H9 (cell line): ENCODE measurements around the gene TADA1. TPM values are rescaled to one million over a fixed set of nuclear protein-coding genes. Genes with fewer than 3 reads are reported as not detected.

Experiments
- DNase-seq: peaks from one replicate; pipeline ENCODE4 v3.0.0-alpha.2; 2017
- H2AFZ ChIP-seq: one replicate; pipeline ENCODE4 v1.6.1; 2013; ENCODE audit warnings: mild to moderate bottlenecking, low read length, control low read depth, moderate library complexity
- H2AK5ac ChIP-seq: 2 replicates; pipeline ENCODE4 v1.6.1; 2013; ENCODE audit warnings: low read length, control low read depth, mixed read lengths; ENCODE audit not compliant: insufficient read length
- H2BK120ac ChIP-seq: one replicate; pipeline ENCODE4 v1.6.1; 2013; ENCODE audit warnings: low read depth, mild to moderate bottlenecking, low read length, control low read depth, inconsistent platforms; ENCODE audit not compliant: poor library complexity, severe bottlenecking
- H2BK12ac ChIP-seq: 2 replicates; pipeline ENCODE4 v1.6.1; 2013; ENCODE audit warnings: low read length, control low read depth, mixed read lengths, low read depth; ENCODE audit not compliant: insufficient read length
- H2BK15ac ChIP-seq: 2 replicates; pipeline ENCODE4 v1.6.1; 2013; ENCODE audit warnings: low read depth, low read length, control low read depth
- H2BK20ac ChIP-seq: one replicate; pipeline ENCODE4 v1.6.1; 2013; ENCODE audit warnings: low read depth, mild to moderate bottlenecking, low read length, control low read depth, inconsistent platforms; ENCODE audit not compliant: poor library complexity, severe bottlenecking
- H2BK5ac ChIP-seq: 2 replicates; pipeline ENCODE4 v1.6.1; 2013; ENCODE audit warnings: low read length, control low read depth, mixed read lengths; ENCODE audit not compliant: insufficient read length
- H3K14ac ChIP-seq: 2 replicates; pipeline ENCODE4 v1.6.1; 2013; ENCODE audit warnings: low read length, control low read depth; ENCODE audit not compliant: insufficient read depth
- H3K18ac ChIP-seq: 2 replicates; pipeline ENCODE4 v1.6.1; 2013; ENCODE audit warnings: low read depth, mild to moderate bottlenecking, mixed read lengths, low read length, control low read depth; ENCODE audit not compliant: insufficient read length
- H3K23ac ChIP-seq: 2 replicates; pipeline ENCODE4 v1.6.1; 2013; ENCODE audit warnings: low read length, control low read depth, mixed read lengths, low read depth; ENCODE audit not compliant: insufficient read length
- H3K23me2 ChIP-seq: 2 replicates; pipeline ENCODE4 v1.6.1; 2013; ENCODE audit warnings: low read depth, mild to moderate bottlenecking, mixed read lengths, low read length, control low read depth; ENCODE audit not compliant: insufficient read length, poor library complexity, severe bottlenecking
- H3K27ac ChIP-seq: 2 replicates; pipeline ENCODE4 v1.5.1; 2013; ENCODE audit warnings: low read length, control low read depth, mixed read lengths, low read depth; ENCODE audit not compliant: insufficient read length
- H3K27me3 ChIP-seq: 2 replicates; pipeline ENCODE4 v1.6.1; 2013; ENCODE audit warnings: low read length, control low read depth, inconsistent platforms; ENCODE audit not compliant: insufficient read depth
- H3K4ac ChIP-seq: 2 replicates; pipeline ENCODE4 v1.6.1; 2013; ENCODE audit warnings: low read depth, mild to moderate bottlenecking, control low read depth, inconsistent platforms, low read length, moderate library complexity
- H3K4me1 ChIP-seq: 2 replicates; pipeline ENCODE4 v1.6.1; 2013; ENCODE audit warnings: low read length, control low read depth, inconsistent platforms; ENCODE audit not compliant: insufficient read depth
- H3K4me2 ChIP-seq: 2 replicates; pipeline ENCODE4 v1.6.1; 2013; ENCODE audit warnings: low read length, control low read depth, mixed read lengths; ENCODE audit not compliant: insufficient read length, insufficient read depth
- H3K56ac ChIP-seq: 2 replicates; pipeline ENCODE4 v1.6.1; 2013; ENCODE audit warnings: low read depth, mild to moderate bottlenecking, mixed read lengths, low read length, control low read depth; ENCODE audit not compliant: insufficient read length
- H3K79me1 ChIP-seq: 2 replicates; pipeline ENCODE4 v1.6.1; 2013; ENCODE audit warnings: low read depth, mild to moderate bottlenecking, moderate library complexity, low read length, control low read depth, inconsistent platforms; ENCODE audit not compliant: insufficient read depth, poor library complexity, severe bottlenecking
- H3K79me2 ChIP-seq: 2 replicates; pipeline ENCODE4 v1.6.1; 2013; ENCODE audit warnings: low read length, control low read depth, inconsistent platforms; ENCODE audit not compliant: insufficient read depth
- H3K9ac ChIP-seq: 2 replicates; pipeline ENCODE4 v1.6.1; 2013; ENCODE audit warnings: low read length, control low read depth, mixed read lengths; ENCODE audit not compliant: insufficient read length; ENCODE audit errors: extremely low read depth
- H3K9me3 ChIP-seq: one replicate; pipeline ENCODE4 v1.6.1; 2013; ENCODE audit warnings: low read depth, low read length, inconsistent platforms; ENCODE audit not compliant: control insufficient read depth
- H3T11ph ChIP-seq: one replicate; pipeline ENCODE4 v1.6.1; 2013; ENCODE audit warnings: mild to moderate bottlenecking, low read length, control low read depth, inconsistent platforms
- H4K20me1 ChIP-seq: one replicate; pipeline ENCODE4 v1.6.1; 2013; ENCODE audit not compliant: control insufficient read depth, insufficient read length, insufficient read depth
- H4K5ac ChIP-seq: 2 replicates; pipeline ENCODE4 v1.6.1; 2013; ENCODE audit warnings: low read depth, mild to moderate bottlenecking, mixed read lengths, low read length, control low read depth; ENCODE audit not compliant: insufficient read length
- H4K8ac ChIP-seq: replicated peaks from 2 replicates; pipeline ENCODE4 v1.6.1; 2013; ENCODE audit warnings: low read length, control low read depth, mixed read lengths, low read depth; ENCODE audit not compliant: insufficient read length
- H4K91ac ChIP-seq: 2 replicates; pipeline ENCODE4 v1.6.1; 2013; ENCODE audit warnings: low read depth, mild to moderate bottlenecking, moderate library complexity, mixed read lengths, low read length, control low read depth; ENCODE audit not compliant: insufficient read length
- H3K27ac Mint-ChIP-seq, 3 experiments: 2 replicates in 2 of 3; 3 replicates in 1 of 3; pipeline ENCODE4 v1.8.0; 2020 to 2021; ENCODE audit warnings: mixed read lengths in 3 of 3, mild to moderate bottlenecking in 1 of 3, moderate library complexity in 1 of 3
- H3K27me3 Mint-ChIP-seq: 2 replicates; pipeline ENCODE4 v1.8.0; 2021; ENCODE audit warnings: low read depth, mild to moderate bottlenecking, moderate library complexity, mixed read lengths
- H3K36me3 Mint-ChIP-seq, 3 experiments: 2 replicates in 2 of 3; 3 replicates in 1 of 3; pipeline ENCODE4 v1.8.0; 2020 to 2021; ENCODE audit warnings: low read depth in 3 of 3, mixed read lengths in 3 of 3; ENCODE audit not compliant: insufficient read depth in 1 of 3
- H3K4me1 Mint-ChIP-seq, 2 experiments: 2 replicates each; pipeline ENCODE4 v1.8.0; 2020; ENCODE audit warnings: mixed read lengths in 2 of 2
- H3K4me3 Mint-ChIP-seq, 2 experiments: 2 replicates in 1 of 2; 3 replicates in 1 of 2; pipeline ENCODE4 v1.8.0; 2020 to 2021; ENCODE audit warnings: mild to moderate bottlenecking in 2 of 2, mixed read lengths in 2 of 2, moderate library complexity in 1 of 2
- H3K9me3 Mint-ChIP-seq, 2 experiments: 2 replicates in 1 of 2; 3 replicates in 1 of 2; pipeline ENCODE4 v1.8.0; 2020; ENCODE audit warnings: mild to moderate bottlenecking in 2 of 2, mixed read lengths in 2 of 2, moderate library complexity in 1 of 2
- WGBS: extraction: QIAGEN DNeasy Blood & Tissue Kit; methylation state at CpG from one replicate; pipeline ENCODE4 v1.1.7; 2013; ENCODE audit warnings: missing lambda C conversion rate, low lambda C conversion rate, mixed read lengths; ENCODE audit not compliant: insufficient read length; ENCODE audit errors: extremely low coverage; 5-methylcytosine and 5-hydroxymethylcytosine counted together
- total RNA-seq: library from RNA; stranded (reverse); gene quantifications from 2 replicates; pipeline ENCODE4 v1.2.1, GENCODE V29; 2021
- TF ChIP-seq, protein P1 (sequence below): fragments of 200-600 bp; sonication (generic); conservative IDR thresholded peaks from 3 replicates; pipeline ENCODE4 v1.8.0; 2021; ENCODE audit warnings: antibody characterized with exemption, mild to moderate bottlenecking

The TADA1 gene
- total RNA-seq, 1 experiment from 2014 or later: 20.7 TPM

DNA sequence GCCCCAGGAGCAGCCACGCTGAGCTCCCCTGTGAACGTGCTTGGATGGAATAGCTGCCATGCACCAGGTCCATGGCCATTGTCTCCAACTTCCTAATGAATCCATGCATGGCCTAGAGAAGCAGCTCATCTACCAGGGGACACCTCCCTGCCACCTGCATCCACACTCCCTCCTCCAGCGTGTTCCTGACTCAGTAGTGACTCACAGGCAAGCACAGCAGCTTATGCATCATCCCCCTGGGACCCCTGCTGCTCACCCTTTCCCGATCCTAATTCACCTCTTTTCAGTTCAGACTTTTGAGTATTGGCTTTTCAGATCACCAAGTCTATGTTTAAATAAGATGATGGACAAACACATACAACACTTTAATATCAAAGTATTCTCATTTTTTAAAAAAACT lies 39.9 kb upstream of the TADA1 start:
- H3K79me2 ChIP-seq: no peaks in the 10 kb centered on the region
- H3K23me2 ChIP-seq: peaks cover 4% of the 10 kb centered on the region
- H3K9me3 ChIP-seq: peaks cover 4% of the 10 kb centered on the region
- no peak overlapping the region for H2BK5ac ChIP-seq
- H4K5ac ChIP-seq: no peak overlapping the region
- no peak overlapping the region for H3K4ac ChIP-seq
- no peak overlapping the region for H2BK15ac ChIP-seq
- no peak overlapping the region for H3K23ac ChIP-seq
- no peak overlapping the region for H2BK12ac ChIP-seq
- peaks cover 20 to 21% of the 10 kb centered on the region in 2 experiments for H3K9me3 Mint-ChIP-seq
- no peak overlapping the region for H3K14ac ChIP-seq
- H3K27ac Mint-ChIP-seq: no peak overlapping the region
- H3K4me3 Mint-ChIP-seq: no peak overlapping the region
- H2BK120ac ChIP-seq: no peak overlapping the region
- H3K4me1 ChIP-seq: no peaks in the 10 kb centered on the region
- peaks cover 6 to 17% (median 10%) of the 10 kb centered on the region in 3 experiments; a peak in 6 of 7 replicates for H3K36me3 Mint-ChIP-seq
- no peak overlapping the region for H3K9ac ChIP-seq
- H4K91ac ChIP-seq: no peak overlapping the region
- H3K56ac ChIP-seq: no peak overlapping the region
- TF ChIP-seq, protein P1, sequence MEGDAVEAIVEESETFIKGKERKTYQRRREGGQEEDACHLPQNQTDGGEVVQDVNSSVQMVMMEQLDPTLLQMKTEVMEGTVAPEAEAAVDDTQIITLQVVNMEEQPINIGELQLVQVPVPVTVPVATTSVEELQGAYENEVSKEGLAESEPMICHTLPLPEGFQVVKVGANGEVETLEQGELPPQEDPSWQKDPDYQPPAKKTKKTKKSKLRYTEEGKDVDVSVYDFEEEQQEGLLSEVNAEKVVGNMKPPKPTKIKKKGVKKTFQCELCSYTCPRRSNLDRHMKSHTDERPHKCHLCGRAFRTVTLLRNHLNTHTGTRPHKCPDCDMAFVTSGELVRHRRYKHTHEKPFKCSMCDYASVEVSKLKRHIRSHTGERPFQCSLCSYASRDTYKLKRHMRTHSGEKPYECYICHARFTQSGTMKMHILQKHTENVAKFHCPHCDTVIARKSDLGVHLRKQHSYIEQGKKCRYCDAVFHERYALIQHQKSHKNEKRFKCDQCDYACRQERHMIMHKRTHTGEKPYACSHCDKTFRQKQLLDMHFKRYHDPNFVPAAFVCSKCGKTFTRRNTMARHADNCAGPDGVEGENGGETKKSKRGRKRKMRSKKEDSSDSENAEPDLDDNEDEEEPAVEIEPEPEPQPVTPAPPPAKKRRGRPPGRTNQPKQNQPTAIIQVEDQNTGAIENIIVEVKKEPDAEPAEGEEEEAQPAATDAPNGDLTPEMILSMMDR: no peak
- no peak overlapping the region for H2AK5ac ChIP-seq
- no peak overlapping the region for H3T11ph ChIP-seq
- H2BK20ac ChIP-seq: no peak overlapping the region
- DNase-seq: peak; percentile 42
- no peak overlapping the region for H2AFZ ChIP-seq
- no peak overlapping the region for H3K18ac ChIP-seq
- H3K4me1 Mint-ChIP-seq: peaks cover 10 to 20% of the 10 kb centered on the region in 2 experiments
- no peak overlapping the region for H4K8ac ChIP-seq
- no CpG with 5 or more reads among the region's 4 CpGs for WGBS
- H3K27me3 ChIP-seq: peaks cover 13% of the 10 kb centered on the region; the same call in 1 of the 2 replicates
- H3K27ac ChIP-seq: no peak overlapping the region
- H3K79me1 ChIP-seq: no peaks in the 10 kb centered on the region
- no peaks in the 10 kb centered on the region for H4K20me1 ChIP-seq
- H3K27me3 Mint-ChIP-seq: peaks cover 42% of the 10 kb centered on the region
- H3K4me2 ChIP-seq: no peak overlapping the region
